OCI-LY3 (cell line): ENCODE data around the gene ZFYVE9.

ENCODE experiments used
- H2AFZ ChIP-seq: fragments of 200-600, 300-600 bp; shearing (Covaris generic); 2 replicates; pipeline ENCODE4 v1.6.0; 2014; ENCODE audit warnings: antibody characterized with exemption, low read depth, low read length
- H3K27ac ChIP-seq: fragments of 200-600, 300-600 bp; sonication (generic); 2 replicates; pipeline ENCODE4 v1.5.1; 2014; ENCODE audit warnings: mild to moderate bottlenecking, low read length, moderate library complexity, mixed read lengths
- H3K27me3 ChIP-seq: fragments of 200-600, 300-600 bp; sonication (generic); 2 replicates; pipeline ENCODE4 v1.6.1; 2014; ENCODE audit warnings: low read depth, low read length, mixed read lengths
- H3K36me3 ChIP-seq: fragments of 200-600, 300-600 bp; sonication (generic); replicated peaks from 2 replicates; pipeline ENCODE3; 2014; ENCODE audit warnings: low read depth, low read length, mixed read lengths
- H3K4me1 ChIP-seq: fragments of 300-600, 200-600 bp; sonication (generic); 2 replicates; pipeline ENCODE4 v1.6.1; 2014; ENCODE audit warnings: low read length, mixed read lengths
- H3K4me2 ChIP-seq: fragments of 200-600, 300-600 bp; sonication (generic); 2 replicates; pipeline ENCODE4 v1.6.1; 2014; ENCODE audit warnings: low read length, mixed read lengths
- H3K4me3 ChIP-seq: fragments of 300-600, 200-600 bp; sonication (generic); 2 replicates; pipeline ENCODE4 v1.5.1; 2014; ENCODE audit warnings: antibody characterized with exemption, mild to moderate bottlenecking, low read length, moderate library complexity
- H3K79me2 ChIP-seq: fragments of 300-600, 200-600 bp; shearing (Covaris generic); 2 replicates; pipeline ENCODE4 v1.6.1; 2014; ENCODE audit warnings: mild to moderate bottlenecking, low read length, mixed read lengths
- H3K9ac ChIP-seq: fragments of 300-600, 200-600 bp; shearing (Covaris generic); 2 replicates; pipeline ENCODE4 v1.6.0; 2014; ENCODE audit warnings: mild to moderate bottlenecking, low read length, moderate library complexity
- H3K9me3 ChIP-seq: fragments of 200-600, 300-600 bp; shearing (Covaris generic); 2 replicates; pipeline ENCODE4 v1.6.1; 2014; ENCODE audit warnings: low read length, mixed read lengths; ENCODE audit not compliant: insufficient read depth
- H4K20me1 ChIP-seq: fragments of 200-600, 300-600 bp; sonication (generic); 2 replicates; pipeline ENCODE4 v1.6.1; 2016; ENCODE audit warnings: low read length, mixed read lengths; ENCODE audit not compliant: insufficient read depth
- EZH2phosphoT487 ChIP-seq: fragments of 200-600 bp; shearing (Covaris generic); IDR thresholded peaks from 2 replicates; pipeline ENCODE4 v1.6.1; 2018; ENCODE audit warnings: antibody characterized with exemption, mixed run types, low read depth
- TF ChIP-seq, protein P1 (sequence below): fragments of 200-600, 300-600 bp; sonication (generic); IDR thresholded peaks from 2 replicates; pipeline ENCODE4 v1.5.1; 2014; ENCODE audit warnings: antibody characterized with exemption, low read length, low read depth

Gene ZFYVE9

GRCh38 chr1:52253421-52253820 is 111.5 kb downstream of the ZFYVE9 start:
- TF ChIP-seq, protein P1, sequence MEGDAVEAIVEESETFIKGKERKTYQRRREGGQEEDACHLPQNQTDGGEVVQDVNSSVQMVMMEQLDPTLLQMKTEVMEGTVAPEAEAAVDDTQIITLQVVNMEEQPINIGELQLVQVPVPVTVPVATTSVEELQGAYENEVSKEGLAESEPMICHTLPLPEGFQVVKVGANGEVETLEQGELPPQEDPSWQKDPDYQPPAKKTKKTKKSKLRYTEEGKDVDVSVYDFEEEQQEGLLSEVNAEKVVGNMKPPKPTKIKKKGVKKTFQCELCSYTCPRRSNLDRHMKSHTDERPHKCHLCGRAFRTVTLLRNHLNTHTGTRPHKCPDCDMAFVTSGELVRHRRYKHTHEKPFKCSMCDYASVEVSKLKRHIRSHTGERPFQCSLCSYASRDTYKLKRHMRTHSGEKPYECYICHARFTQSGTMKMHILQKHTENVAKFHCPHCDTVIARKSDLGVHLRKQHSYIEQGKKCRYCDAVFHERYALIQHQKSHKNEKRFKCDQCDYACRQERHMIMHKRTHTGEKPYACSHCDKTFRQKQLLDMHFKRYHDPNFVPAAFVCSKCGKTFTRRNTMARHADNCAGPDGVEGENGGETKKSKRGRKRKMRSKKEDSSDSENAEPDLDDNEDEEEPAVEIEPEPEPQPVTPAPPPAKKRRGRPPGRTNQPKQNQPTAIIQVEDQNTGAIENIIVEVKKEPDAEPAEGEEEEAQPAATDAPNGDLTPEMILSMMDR, result no peak
- no peak for TF ChIP-seq EZH2phosphoT487
- no peak overlapping the region for H3K9ac ChIP-seq
- H3K79me2 ChIP-seq, result no peaks in the 10 kb centered on the region
- no peaks in the 10 kb centered on the region for H3K4me1 ChIP-seq
- no peaks in the 10 kb centered on the region for H3K9me3 ChIP-seq
- H3K27ac ChIP-seq, result no peak overlapping the region
- H3K4me2 ChIP-seq, result no peak overlapping the region
- no peaks in the 10 kb centered on the region for H3K36me3 ChIP-seq
- H3K27me3 ChIP-seq, result no peaks in the 10 kb centered on the region
- no peak overlapping the region for H3K4me3 ChIP-seq
- no peak overlapping the region for H2AFZ ChIP-seq
- H4K20me1 ChIP-seq, result no peaks in the 10 kb centered on the region

GRCh38 chr1:52259886-52260285 is 118.0 kb downstream of the ZFYVE9 start:
- Histone ChIP-seq H3K27ac (no peak overlapping the region), H3K4me3 (no peak overlapping the region), H3K36me3 (no peaks in the 10 kb centered on the region), H3K9ac (no peak overlapping the region), H2AFZ (no peak overlapping the region), H3K9me3 (no peaks in the 10 kb centered on the region), H4K20me1 (no peaks in the 10 kb centered on the region), H3K27me3 (no peaks in the 10 kb centered on the region), H3K79me2 (no peaks in the 10 kb centered on the region), H3K4me1 (no peaks in the 10 kb centered on the region), H3K4me2 (no peak overlapping the region)
- no peak for TF ChIP-seq EZH2phosphoT487
- TF ChIP-seq, protein P1, result no peak

DNA sequence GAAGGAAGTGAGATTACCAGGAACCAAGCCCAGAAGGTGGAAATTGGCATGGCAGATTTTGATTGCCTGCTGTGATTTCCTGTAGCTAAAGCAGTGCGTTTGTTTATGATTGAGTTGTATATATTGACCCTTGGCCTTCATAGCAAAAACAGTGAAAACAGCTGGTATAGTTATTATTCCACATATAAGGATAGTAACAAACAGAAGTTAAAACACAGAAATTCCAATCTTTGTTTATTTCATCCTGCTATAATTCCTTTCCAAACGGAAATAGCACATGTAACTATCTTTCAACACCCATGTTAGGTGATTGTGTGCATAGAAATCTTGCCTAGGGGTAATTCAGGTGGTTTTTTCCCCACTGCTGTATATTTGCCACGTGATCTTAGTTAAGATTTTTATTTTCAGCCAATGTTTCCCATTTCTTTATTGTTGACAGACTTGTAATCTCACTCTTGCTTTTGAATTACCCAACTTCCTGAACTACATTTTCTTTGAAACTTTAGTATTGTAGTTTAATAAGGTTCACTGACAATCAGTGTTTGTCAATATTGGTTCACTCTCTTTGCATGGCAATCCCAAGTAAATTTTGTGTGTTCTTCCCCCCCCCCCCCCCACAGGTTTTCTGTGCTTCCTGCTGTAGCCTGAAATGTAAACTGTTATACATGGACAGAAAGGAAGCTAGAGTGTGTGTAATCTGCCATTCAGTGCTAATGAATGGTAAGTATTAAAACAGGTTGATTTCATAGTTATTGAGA is 121.4 kb downstream of the ZFYVE9 start:
- Histone ChIP-seq H3K79me2 (no peaks in the 10 kb centered on the region), H3K4me2 (no peak overlapping the region), H4K20me1 (no peaks in the 10 kb centered on the region), H2AFZ (no peak overlapping the region), H3K27ac (no peak overlapping the region), H3K9me3 (no peaks in the 10 kb centered on the region), H3K9ac (no peak overlapping the region), H3K4me3 (no peak overlapping the region), H3K36me3 (no peaks in the 10 kb centered on the region), H3K27me3 (no peaks in the 10 kb centered on the region), H3K4me1 (no peaks in the 10 kb centered on the region)
- TF ChIP-seq, protein P1, result no peak
- TF ChIP-seq EZH2phosphoT487, result no peak

GRCh38 chr1:52264530-52265115 is 122.7 kb downstream of the ZFYVE9 start:
- H3K27ac ChIP-seq, result no peak overlapping the region
- H3K4me3 ChIP-seq, result no peak overlapping the region
- no peaks in the 10 kb centered on the region for H3K79me2 ChIP-seq
- H3K9ac ChIP-seq, result no peak overlapping the region
- H3K36me3 ChIP-seq, result no peaks in the 10 kb centered on the region
- TF ChIP-seq, protein P1, result no peak
- TF ChIP-seq EZH2phosphoT487, result no peak
- H4K20me1 ChIP-seq, result no peaks in the 10 kb centered on the region
- no peak overlapping the region for H3K4me2 ChIP-seq
- H2AFZ ChIP-seq, result no peak overlapping the region
- no peaks in the 10 kb centered on the region for H3K4me1 ChIP-seq
- no peaks in the 10 kb centered on the region for H3K27me3 ChIP-seq
- no peaks in the 10 kb centered on the region for H3K9me3 ChIP-seq
